ENCODE measurements around the gene NRG3.

DNA sequence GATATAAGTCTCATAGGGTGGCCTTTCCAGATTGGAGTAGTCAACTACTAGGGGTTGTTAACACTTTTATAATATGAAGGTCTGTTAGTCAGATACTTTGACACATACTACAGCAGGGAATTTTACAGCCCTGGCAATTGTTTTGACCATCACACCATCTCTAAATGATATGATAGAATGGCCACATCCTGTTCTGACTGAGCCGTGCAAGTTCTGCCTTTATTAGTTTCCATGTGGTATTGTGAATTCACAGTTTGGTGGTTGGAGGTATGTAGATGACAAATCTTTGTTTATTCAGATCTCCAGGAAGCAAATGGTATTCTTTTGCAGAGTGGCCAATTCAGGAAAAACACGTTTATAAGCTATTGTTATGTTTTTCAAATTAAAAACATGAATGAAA lies 83.0 kb downstream of the NRG3 start:
- TF ChIP-seq CTCF (conservative IDR thresholded peaks at IDR 0.05; ENCODE audit: low read length), result no peak
- TF ChIP-seq EZH2phosphoT487 (IDR thresholded peaks at IDR 0.05; ENCODE audit: borderline replicate concordance, low read depth, low read length), result no peak
